HepG2 (cell line): ENCODE measurements around the gene FKBP8. TPM values are rescaled to one million over a fixed set of nuclear protein-coding genes. Genes with fewer than 3 reads are reported as not detected.

ENCODE experiments used
- AHR ChIP-seq: IDR thresholded peaks from 2 replicates; pipeline ENCODE4 v1.6.1; 2018; ENCODE audit warnings: missing genetic modification reagents, missing compliant biosample characterization
- CSRNP1 ChIP-seq: sonication (generic); formaldehyde crosslinking; IDR thresholded peaks from 2 replicates; pipeline ENCODE4 v1.8.1; 2023; ENCODE audit warnings: mild to moderate bottlenecking, missing genetic modification reagents
- FOXM1 ChIP-seq: sonication (generic); formaldehyde crosslinking; IDR thresholded peaks from 2 replicates; pipeline ENCODE4 v1.5.0; 2020; ENCODE audit warnings: missing genetic modification reagents
- MAFK ChIP-seq, 2 experiments: IDR thresholded peaks in 1 of 2; conservative IDR thresholded peaks in 1 of 2; 2 replicates each; pipeline ENCODE4 v1.6.1; 2011; ENCODE audit warnings: improper control_type of control experiment in 2 of 2, low read length in 2 of 2
- NAIF1 ChIP-seq: sonication (generic); formaldehyde crosslinking; IDR thresholded peaks from 2 replicates; pipeline ENCODE4 v1.5.0; 2020; ENCODE audit warnings: mild to moderate bottlenecking, missing genetic modification reagents, borderline replicate concordance
- NR1H2 ChIP-seq: sonication (generic); formaldehyde crosslinking; IDR thresholded peaks from 2 replicates; pipeline ENCODE4 v1.8.1; 2022; ENCODE audit warnings: low read depth, missing genetic modification reagents, borderline replicate concordance
- PAF1 ChIP-seq: IDR thresholded peaks from 2 replicates; pipeline ENCODE4 v1.6.1; 2016; ENCODE audit warnings: missing genetic modification reagents, missing compliant biosample characterization
- PLSCR1 ChIP-seq: sonication (generic); formaldehyde crosslinking; IDR thresholded peaks from 2 replicates; pipeline ENCODE4 v1.5.0; 2020; ENCODE audit warnings: missing genetic modification reagents, mild to moderate bottlenecking, borderline replicate concordance
- RBFOX2 ChIP-seq: fragments of 200-400 bp; formaldehyde crosslinking; IDR thresholded peaks from 2 replicates; pipeline ENCODE4 v1.6.1; 2017; ENCODE audit warnings: low read depth, mild to moderate bottlenecking, low read length
- RFXAP ChIP-seq: sonication (generic); formaldehyde crosslinking; IDR thresholded peaks from 2 replicates; pipeline ENCODE4 v1.4.0; 2020; ENCODE audit warnings: missing genetic modification reagents, borderline replicate concordance
- TBL1XR1 ChIP-seq: fragments of 150-350 bp; IDR thresholded peaks from 2 replicates; pipeline ENCODE4 v1.6.1; 2014; ENCODE audit warnings: borderline replicate concordance, low read length; ENCODE audit not compliant: partially characterized antibody
- TRAFD1 ChIP-seq: sonication (generic); formaldehyde crosslinking; IDR thresholded peaks from 2 replicates; pipeline ENCODE4 v1.5.1; 2020; ENCODE audit warnings: missing genetic modification reagents, mild to moderate bottlenecking, borderline replicate concordance
- ZHX2 ChIP-seq, 2 experiments: sonication (generic) in 1 of 2; formaldehyde crosslinking in 1 of 2; IDR thresholded peaks; 2 replicates each; pipeline versions ENCODE4 v1.6.1 to v1.9.0; 2014 to 2022; ENCODE audit warnings: antibody characterized with exemption in 1 of 2, borderline replicate concordance in 1 of 2, inconsistent platforms in 1 of 2, low read depth in 1 of 2, missing genetic modification reagents in 1 of 2
- ZNF232 ChIP-seq: sonication (generic); formaldehyde crosslinking; IDR thresholded peaks from 2 replicates; pipeline ENCODE4 v1.4.0; 2020; ENCODE audit warnings: missing genetic modification reagents, borderline replicate concordance
- ZNF546 ChIP-seq: sonication (generic); formaldehyde crosslinking; conservative IDR thresholded peaks from 2 replicates; pipeline ENCODE4 v1.8.1; 2023; ENCODE audit warnings: mild to moderate bottlenecking, missing genetic modification reagents
- ZNF562 ChIP-seq: sonication (generic); formaldehyde crosslinking; IDR thresholded peaks from 2 replicates; pipeline ENCODE4 v1.8.0; 2022; ENCODE audit warnings: missing genetic modification reagents, borderline replicate concordance
- ZNF761 ChIP-seq: sonication (generic); formaldehyde crosslinking; conservative IDR thresholded peaks from 2 replicates; pipeline ENCODE4 v1.4.0; 2020; ENCODE audit warnings: mild to moderate bottlenecking, missing genetic modification reagents
- polyA plus RNA-seq, 8 experiments: library from polyadenylated mRNA; depleted of rRNA in 3 of 8; stranded (reverse) in 7 of 8; unstranded in 1 of 8; fragments of >200 nt; fragmentation: Illumina TruSeq in 4 of 8; extraction: Trizol in 4 of 8; gene quantifications; 2 replicates each; pipeline versions ENCODE4 v1.2.1 to v1.2.3, GENCODE V29; 2011 to 2016; ENCODE audit warnings: low read depth in 4 of 8, missing spikeins in 1 of 8, mixed read lengths in 1 of 8; ENCODE audit not compliant: insufficient read depth in 1 of 8
- total RNA-seq, 5 experiments: library from RNA; depleted of rRNA; stranded (reverse); fragments of >200 nt; fragmentation: Illumina TruSeq; extraction: Trizol; gene quantifications; 2 replicates each; pipeline ENCODE4 v1.2.3, GENCODE V29; 2016; ENCODE audit warnings: low read depth in 1 of 5

The FKBP8 gene
- total and polyA plus RNA-seq, 2 of the 13 experiments (the other 11 are each of a cell fraction or from before 2014, with no cell fraction given): 81.7 to 93.9 TPM

GRCh38 chr19:18590273-18591272 lies 47.2 kb upstream of the FKBP8 start (continued):
- TF ChIP-seq ZHX2 (IDR thresholded peaks at IDR 0.05; ENCODE audit: low read depth) (no peak), ZHX2 (CRISPR knock-in tag; IDR thresholded peaks at IDR 0.05; ENCODE audit: borderline replicate concordance) (no peak), ZNF761 (CRISPR knock-in tag) (no peak), RFXAP (CRISPR knock-in tag) (no peak), NR1H2 (no peak), ZNF232 (CRISPR knock-in tag) (no peak), CSRNP1 (no peak), TRAFD1 (CRISPR knock-in tag) (no peak), FOXM1 (CRISPR knock-in tag) (no peak), RBFOX2 (no peak), ZNF562 (CRISPR knock-in tag) (no peak), ZNF546 (CRISPR knock-in tag) (no peak), AHR (no peak), PAF1 (peak; percentile 46; the same call in 1 of the 2 replicates), NAIF1 (CRISPR knock-in tag) (no peak), MAFK (conservative IDR thresholded peaks at IDR 0.05 in 1 of 2, IDR thresholded peaks at IDR 0.05 in 1 of 2; ENCODE audit: low read length in 2 of 2) (no peak), TBL1XR1 (no peak), PLSCR1 (CRISPR knock-in tag) (no peak)
